Measurements from ENCODE around the gene MFAP4.

GRCh38 chr17:19424934-19425868, 38.2 kb upstream of the MFAP4 start:
- TF ChIP-seq, protein P1, sequence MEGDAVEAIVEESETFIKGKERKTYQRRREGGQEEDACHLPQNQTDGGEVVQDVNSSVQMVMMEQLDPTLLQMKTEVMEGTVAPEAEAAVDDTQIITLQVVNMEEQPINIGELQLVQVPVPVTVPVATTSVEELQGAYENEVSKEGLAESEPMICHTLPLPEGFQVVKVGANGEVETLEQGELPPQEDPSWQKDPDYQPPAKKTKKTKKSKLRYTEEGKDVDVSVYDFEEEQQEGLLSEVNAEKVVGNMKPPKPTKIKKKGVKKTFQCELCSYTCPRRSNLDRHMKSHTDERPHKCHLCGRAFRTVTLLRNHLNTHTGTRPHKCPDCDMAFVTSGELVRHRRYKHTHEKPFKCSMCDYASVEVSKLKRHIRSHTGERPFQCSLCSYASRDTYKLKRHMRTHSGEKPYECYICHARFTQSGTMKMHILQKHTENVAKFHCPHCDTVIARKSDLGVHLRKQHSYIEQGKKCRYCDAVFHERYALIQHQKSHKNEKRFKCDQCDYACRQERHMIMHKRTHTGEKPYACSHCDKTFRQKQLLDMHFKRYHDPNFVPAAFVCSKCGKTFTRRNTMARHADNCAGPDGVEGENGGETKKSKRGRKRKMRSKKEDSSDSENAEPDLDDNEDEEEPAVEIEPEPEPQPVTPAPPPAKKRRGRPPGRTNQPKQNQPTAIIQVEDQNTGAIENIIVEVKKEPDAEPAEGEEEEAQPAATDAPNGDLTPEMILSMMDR (IDR thresholded peaks at IDR 0.05; ENCODE audit: insufficient read depth, low read depth, low read length): no peak
- no peak for TF ChIP-seq EZH2 (IDR thresholded peaks at IDR 0.05; ENCODE audit: insufficient read depth, low read length)

Measured in astrocyte (in vitro differentiated cells and primary cell).